HepG2 (cell line): ENCODE measurements around the gene TARBP2. TPM values are rescaled to one million over a fixed set of nuclear protein-coding genes. Genes with fewer than 3 reads are reported as not detected.

Experiments
- CEBPZ ChIP-seq: IDR thresholded peaks from 2 replicates; pipeline ENCODE4 v1.6.1; 2012; ENCODE audit warnings: low read length, improper control_type of control experiment
- CREB1 ChIP-seq, 2 experiments: fragments of 450-650 bp in 1 of 2; IDR thresholded peaks; 2 replicates each; pipeline ENCODE4 v1.6.1; 2016 to 2017; ENCODE audit warnings: control low read depth in 1 of 2, mild to moderate bottlenecking in 1 of 2, missing compliant biosample characterization in 1 of 2, missing genetic modification characterization in 1 of 2
- ETS1 ChIP-seq: sonication (generic); formaldehyde crosslinking; IDR thresholded peaks from 2 replicates; pipeline ENCODE4 v1.4.0; 2020; ENCODE audit warnings: missing genetic modification reagents
- GATA4 ChIP-seq: sonication (generic); IDR thresholded peaks from 2 replicates; pipeline ENCODE4 v1.6.1; 2016; ENCODE audit warnings: antibody characterized with exemption, low read depth, borderline replicate concordance
- MAF1 ChIP-seq: sonication (generic); formaldehyde crosslinking; IDR thresholded peaks from 2 replicates; pipeline ENCODE4 v1.5.0; 2020; ENCODE audit warnings: missing genetic modification reagents, borderline replicate concordance
- MYPOP ChIP-seq: sonication (generic); formaldehyde crosslinking; IDR thresholded peaks from 2 replicates; pipeline ENCODE4 v1.8.1; 2023; ENCODE audit warnings: mild to moderate bottlenecking, moderate library complexity, missing genetic modification reagents
- RFX3 ChIP-seq: IDR thresholded peaks from 2 replicates; pipeline ENCODE4 v1.6.1; 2016; ENCODE audit warnings: missing biosample characterization, missing genetic modification reagents
- SMYD3 ChIP-seq: sonication (generic); formaldehyde crosslinking; IDR thresholded peaks from 2 replicates; pipeline ENCODE4 v1.8.1; 2023; ENCODE audit warnings: mild to moderate bottlenecking, missing genetic modification reagents
- SOX5 ChIP-seq: IDR thresholded peaks from 2 replicates; pipeline ENCODE4 v1.6.1; 2016; ENCODE audit warnings: borderline replicate concordance
- TEAD3 ChIP-seq: optimal IDR thresholded peaks from 2 replicates; pipeline ENCODE3; 2016; ENCODE audit warnings: borderline replicate concordance
- TGIF2 ChIP-seq: IDR thresholded peaks from 2 replicates; pipeline ENCODE4 v1.6.1; 2016; ENCODE audit warnings: control low read depth, missing compliant biosample characterization
- YEATS2 ChIP-seq: sonication (generic); formaldehyde crosslinking; IDR thresholded peaks from 2 replicates; pipeline ENCODE4 v1.4.0; 2020; ENCODE audit warnings: missing genetic modification reagents, borderline replicate concordance
- ZNF142 ChIP-seq: sonication (generic); formaldehyde crosslinking; IDR thresholded peaks from 2 replicates; pipeline ENCODE4 v1.4.0; 2020; ENCODE audit warnings: missing genetic modification reagents
- ZNF224 ChIP-seq: sonication (generic); formaldehyde crosslinking; IDR thresholded peaks from 2 replicates; pipeline ENCODE4 v1.5.0; 2020; ENCODE audit warnings: mild to moderate bottlenecking, missing genetic modification reagents
- ZNF253 ChIP-seq: sonication (generic); formaldehyde crosslinking; IDR thresholded peaks from 2 replicates; pipeline ENCODE4 v1.8.0; 2022; ENCODE audit warnings: mild to moderate bottlenecking, missing genetic modification reagents, borderline replicate concordance
- ZNF570 ChIP-seq: sonication (generic); formaldehyde crosslinking; IDR thresholded peaks from 2 replicates; pipeline ENCODE4 v1.4.0; 2020; ENCODE audit warnings: mild to moderate bottlenecking, missing genetic modification reagents, borderline replicate concordance
- ZNF709 ChIP-seq: sonication (generic); formaldehyde crosslinking; IDR thresholded peaks from 2 replicates; pipeline ENCODE4 v1.5.0; 2020; ENCODE audit warnings: mild to moderate bottlenecking, missing genetic modification reagents
- polyA plus RNA-seq, 8 experiments: library from polyadenylated mRNA; depleted of rRNA in 3 of 8; stranded (reverse) in 7 of 8; unstranded in 1 of 8; fragments of >200 nt; fragmentation: Illumina TruSeq in 4 of 8; extraction: Trizol in 4 of 8; gene quantifications; 2 replicates each; pipeline versions ENCODE4 v1.2.1 to v1.2.3, GENCODE V29; 2011 to 2016; ENCODE audit warnings: low read depth in 4 of 8, missing spikeins in 1 of 8, mixed read lengths in 1 of 8; ENCODE audit not compliant: insufficient read depth in 1 of 8
- total RNA-seq, 5 experiments: library from RNA; depleted of rRNA; stranded (reverse); fragments of >200 nt; fragmentation: Illumina TruSeq; extraction: Trizol; gene quantifications; 2 replicates each; pipeline ENCODE4 v1.2.3, GENCODE V29; 2016; ENCODE audit warnings: low read depth in 1 of 5

TARBP2 gene
- total and polyA plus RNA-seq, 2 of the 13 experiments (the other 11 are each of a cell fraction or from before 2014, with no cell fraction given), result 47.0 to 55.5 TPM

- TF ChIP-seq ZNF142, result no peak
- no peak for TF ChIP-seq SOX5 (CRISPR knock-in tag)
- TF ChIP-seq ETS1, result no peak
- TF ChIP-seq CEBPZ, result no peak
- 0 out of 2 replicates have a peak, but pooled peaks have one; percentile 51 for TF ChIP-seq MAF1
- no peak for TF ChIP-seq TGIF2 (CRISPR knock-in tag)
- no peak for TF ChIP-seq ZNF253
- no peak for TF ChIP-seq SMYD3 (CRISPR knock-in tag)
- TF ChIP-seq GATA4, result no peak
- peak; percentile 82 for TF ChIP-seq RFX3
- no peak for TF ChIP-seq TEAD3 (CRISPR knock-in tag)
- 0 out of 2 replicates have a peak, but pooled peaks have one; percentile 39 for TF ChIP-seq ZNF709
- TF ChIP-seq MYPOP (CRISPR knock-in tag), result 0 out of 2 replicates have a peak, but pooled peaks have one; percentile 25
- TF ChIP-seq ZNF224 (CRISPR knock-in tag), result 0 out of 2 replicates have a peak, but pooled peaks have one; percentile 33
- TF ChIP-seq CREB1 (IDR thresholded peaks at IDR 0.05), result peak; percentile 52
- no peak for TF ChIP-seq CREB1 (CRISPR knock-in tag; IDR thresholded peaks at IDR 0.05)
- no peak for TF ChIP-seq ZNF570 (CRISPR knock-in tag)
- TF ChIP-seq YEATS2 (CRISPR knock-in tag), result peak; percentile 45; the same call in 1 of the 2 replicates
Measured at GRCh38 chr12:53492830-53493609, 8.1 kb upstream of the TARBP2 start (continued).
